Activated CD8-positive, alpha-beta memory T cell treated with anti-CD3 and anti-CD28 coated beads, Interleukin-2, amount 10 ng/mL, durations not matched to agents 7 days and 5 days (primary cell): ENCODE measurements around the gene DDX54. TPM values are rescaled to one million over a fixed set of nuclear protein-coding genes. Genes with fewer than 3 reads are reported as not detected.
A peak's percentile ranks its signal among the peaks of the same experiment; 100 is the strongest.

ENCODE experiments used
- ATAC-seq: fragments of 150-1000 bp; cut with Tn5 transposase; one replicate; pipeline ENCODE4 v1.10.0; 2021; ENCODE audit warnings: moderate library complexity
- CTCF ChIA-PET: fragments of 350-600 bp; sonication (Branson Sonifier 250); formaldehyde crosslinking; loops from one replicate; lab custom pipeline; 2021; ENCODE audit warnings: antibody characterized with exemption; lab: Charles Lee
- DNase-seq: peaks from one replicate; pipeline ENCODE4 v3.0.0-alpha.2; 2020
- H3K27ac Mint-ChIP-seq: one replicate; pipeline ENCODE4 v1.8.0; 2021; ENCODE audit warnings: mild to moderate bottlenecking, mixed read lengths
- H3K27me3 Mint-ChIP-seq: one replicate; pipeline ENCODE4 v1.8.0; 2021; ENCODE audit warnings: mixed read lengths
- H3K36me3 Mint-ChIP-seq: one replicate; pipeline ENCODE4 v1.8.0; 2021; ENCODE audit warnings: mild to moderate bottlenecking, mixed read lengths
- H3K4me1 Mint-ChIP-seq: one replicate; pipeline ENCODE4 v1.8.0; 2021; ENCODE audit warnings: mixed read lengths
- H3K4me3 Mint-ChIP-seq: one replicate; pipeline ENCODE4 v1.8.0; 2021; ENCODE audit warnings: mild to moderate bottlenecking, moderate library complexity, mixed read lengths
- H3K9me3 Mint-ChIP-seq: one replicate; pipeline ENCODE4 v1.8.0; 2022; ENCODE audit warnings: low read depth, mixed read lengths
- total RNA-seq, 2 experiments: library from RNA; stranded (reverse); gene quantifications; one replicate each; pipeline ENCODE4 v1.2.3, GENCODE V29; 2021

DDX54 gene
- total RNA-seq, 2 experiments from 2014 or later, result 71.5 to 99.0 TPM

GRCh38 chr12:113226696-113227568, 41.7 kb upstream of the DDX54 start:
- Mint-ChIP-seq H3K4me3 (no peak overlapping the region), H3K9me3 (no peaks in the 10 kb centered on the region), H3K36me3 (peaks cover 21% of the 10 kb centered on the region), H3K4me1 (peaks cover 29% of the 10 kb centered on the region), H3K27ac (no peak overlapping the region), H3K27me3 (no peaks in the 10 kb centered on the region)
- CTCF ChIA-PET, result interaction anchor here (0.6 to 4.4 kb wide), 2 partner anchors 13 to 30 kb away, joined by 3 to 20 read pairs; no protein-coding TSS in a partner anchor
- DNase-seq, result no peak
- ATAC-seq, result no peak

- H3K4me3 Mint-ChIP-seq, result no peak overlapping the region
- no peaks in the 10 kb centered on the region for H3K9me3 Mint-ChIP-seq
- H3K36me3 Mint-ChIP-seq, result peaks cover 7% of the 10 kb centered on the region
- no peaks in the 10 kb centered on the region for H3K27me3 Mint-ChIP-seq
- DNase-seq (no peak), ATAC-seq (no peak)
- CTCF ChIA-PET, result interaction anchor here (1.2 to 4.4 kb wide), 2 partner anchors 17 to 28 kb away, joined by 4 to 20 read pairs; no protein-coding TSS in a partner anchor
- peaks cover 37% of the 10 kb centered on the region for H3K4me1 Mint-ChIP-seq
- H3K27ac Mint-ChIP-seq, result no peak overlapping the region
Observed at GRCh38 chr12:113224955-113225354, 39.7 kb upstream of the DDX54 start.

- ATAC-seq (no peak), DNase-seq (no peak)
- Mint-ChIP-seq H3K4me3 (peak overlapping the region; percentile 80), H3K36me3 (peaks cover 2% of the 10 kb centered on the region), H3K9me3 (no peaks in the 10 kb centered on the region), H3K27ac (peak overlapping the region; percentile 87), H3K27me3 (no peaks in the 10 kb centered on the region), H3K4me1 (peaks cover 32% of the 10 kb centered on the region)
- CTCF ChIA-PET, result interaction anchor here (0.8 to 5.0 kb wide), 11 partner anchors 10 to 744 kb away, joined by 3 to 31 read pairs (median 5); partner anchors contain the start of gene DDX54
Observed at GRCh38 chr12:113222730-113223531, 37.7 kb upstream of the DDX54 start.

GRCh38 chr12:113221997-113222729, 36.9 kb upstream of the DDX54 start:
- DNase-seq (no peak), ATAC-seq (no peak)
- Mint-ChIP-seq H3K4me3 (peak overlapping the region; percentile 80), H3K36me3 (peaks cover under 1% of the 10 kb centered on the region), H3K27ac (peak overlapping the region; percentile 88), H3K4me1 (peaks cover 34% of the 10 kb centered on the region), H3K9me3 (no peaks in the 10 kb centered on the region), H3K27me3 (peaks cover under 1% of the 10 kb centered on the region)
- CTCF ChIA-PET, result interaction anchor here (1.0 to 5.0 kb wide), 10 partner anchors 10 to 744 kb away, joined by 3 to 31 read pairs (median 6); partner anchors contain the start of gene DDX54

GRCh38 chr12:113221181-113221996, 36.1 kb upstream of the DDX54 start, which contains the start of gene TPCN1:
TSS of gene TPCN1 (plus strand) at chr12:113221464. CDS start at chr12:113226853, 5,389 bp downstream.
- Mint-ChIP-seq H3K4me1 (peaks cover 36% of the 10 kb centered on the region), H3K27me3 (peaks cover 3% of the 10 kb centered on the region), H3K9me3 (no peaks in the 10 kb centered on the region), H3K36me3 (no peaks in the 10 kb centered on the region), H3K27ac (peak within 1 kb of the TSS; percentile 88), H3K4me3 (peak within 1 kb of the TSS; percentile 80)
- ATAC-seq, result peak; percentile 95
- DNase-seq, result peak; percentile 99
- CTCF ChIA-PET, result interaction anchor here (1.0 to 5.0 kb wide), 4 partner anchors 12 to 745 kb away, joined by 3 to 31 read pairs (median 8); partner anchors contain the start of gene DDX54

GRCh38 chr12:113220593-113221180, 35.4 kb upstream of the DDX54 start:
- ATAC-seq, result no peak
- H3K27me3 Mint-ChIP-seq, result peaks cover 3% of the 10 kb centered on the region
- peaks cover 42% of the 10 kb centered on the region for H3K4me1 Mint-ChIP-seq
- H3K4me3 Mint-ChIP-seq, result peak overlapping the region; percentile 80
- no peaks in the 10 kb centered on the region for H3K9me3 Mint-ChIP-seq
- peak overlapping the region; percentile 88 for H3K27ac Mint-ChIP-seq
- DNase-seq, result no peak
- H3K36me3 Mint-ChIP-seq, result no peaks in the 10 kb centered on the region
- CTCF ChIA-PET, result interaction anchor here (5.0 kb wide), 1 partner anchor 11 kb away, joined by 31 read pairs; no protein-coding TSS in a partner anchor

GRCh38 chr12:113216027-113216426, 30.7 kb upstream of the DDX54 start:
- Mint-ChIP-seq H3K27ac (no peak overlapping the region), H3K36me3 (peaks cover 5% of the 10 kb centered on the region), H3K4me3 (no peak overlapping the region), H3K9me3 (no peaks in the 10 kb centered on the region), H3K27me3 (peaks cover 3% of the 10 kb centered on the region), H3K4me1 (peaks cover 48% of the 10 kb centered on the region)
- CTCF ChIA-PET, result interaction anchor here (1.1 to 1.3 kb wide), 2 partner anchors 10 to 17 kb away, joined by 3 to 4 read pairs; no protein-coding TSS in a partner anchor
- no peak for DNase-seq
- ATAC-seq, result no peak

- H3K27me3 Mint-ChIP-seq, result peaks cover 3% of the 10 kb centered on the region
- CTCF ChIA-PET, result no interaction called here
- peak; percentile 44 for ATAC-seq
- peaks cover 9% of the 10 kb centered on the region for H3K36me3 Mint-ChIP-seq
- peaks cover 50% of the 10 kb centered on the region for H3K4me1 Mint-ChIP-seq
- H3K9me3 Mint-ChIP-seq, result peaks cover 3% of the 10 kb centered on the region
- H3K27ac Mint-ChIP-seq, result no peak overlapping the region
- peak; percentile 58 for DNase-seq
- H3K4me3 Mint-ChIP-seq, result no peak overlapping the region
Observed at GRCh38 chr12:113214895-113215400, 29.7 kb upstream of the DDX54 start.

- Mint-ChIP-seq H3K4me1 (peaks cover 79% of the 10 kb centered on the region), H3K27me3 (no peaks in the 10 kb centered on the region), H3K4me3 (no peak overlapping the region), H3K9me3 (peaks cover 3% of the 10 kb centered on the region), H3K36me3 (peaks cover 15% of the 10 kb centered on the region), H3K27ac (peak overlapping the region; percentile 6)
- CTCF ChIA-PET, result interaction anchor here (4.5 kb wide), 1 partner anchor 11 kb away, joined by 31 read pairs; the partner anchor contains the start of gene TPCN1
- DNase-seq (no peak), ATAC-seq (no peak)
Observed at GRCh38 chr12:113211160-113211559, 25.9 kb upstream of the DDX54 start.

- DNase-seq (peak; percentile 94), ATAC-seq (peak; percentile 85)
- peaks cover 73% of the 10 kb centered on the region for H3K4me1 Mint-ChIP-seq
- peak overlapping the region; percentile 37 for H3K4me3 Mint-ChIP-seq
- H3K27ac Mint-ChIP-seq, result peak overlapping the region; percentile 90
- H3K9me3 Mint-ChIP-seq, result peaks cover 3% of the 10 kb centered on the region
- CTCF ChIA-PET, result interaction anchor here (0.7 to 4.5 kb wide), 10 partner anchors 9 to 217 kb away, joined by 3 to 31 read pairs (median 4); partner anchors contain the start of genes DDX54 and TPCN1
- H3K36me3 Mint-ChIP-seq, result peaks cover 17% of the 10 kb centered on the region
- H3K27me3 Mint-ChIP-seq, result no peaks in the 10 kb centered on the region
Observed at GRCh38 chr12:113208041-113208934, 23.0 kb upstream of the DDX54 start.
